Activated T-cell treated with anti-CD3 and anti-CD28 coated beads, Interleukin-2, amount 50 U/mL, for 4 hours (primary cell): ENCODE measurements around the gene TTYH3. TPM values are rescaled to one million over a fixed set of nuclear protein-coding genes. Genes with fewer than 3 reads are reported as not detected.
"Not testable (repeated sequence)": the region's sequence is repeated elsewhere in the genome, so short reads cannot be mapped to it uniquely, and the experiment has no call there.

Experiments used
- ATAC-seq, 2 donors: fragments of 200-7000 bp; cut with Tn5 transposase; one replicate each; pipeline ENCODE4 v1.10.0; 2021
- DNase-seq: peaks from one replicate; pipeline ENCODE4 v3.0.0-alpha.2; 2020
- H3K27me3 Mint-ChIP-seq: one replicate; pipeline ENCODE4 v1.8.0; 2021; ENCODE audit warnings: low read depth, mixed read lengths
- H3K36me3 Mint-ChIP-seq: one replicate; pipeline ENCODE4 v1.8.0; 2022; ENCODE audit warnings: mixed read lengths; ENCODE audit not compliant: insufficient read depth
- H3K4me1 Mint-ChIP-seq: one replicate; pipeline ENCODE4 v1.8.0; 2021; ENCODE audit warnings: low read depth, mixed read lengths
- H3K4me3 Mint-ChIP-seq: one replicate; pipeline ENCODE4 v1.8.0; 2021; ENCODE audit warnings: mild to moderate bottlenecking, moderate library complexity, mixed read lengths
- H3K9me3 Mint-ChIP-seq: one replicate; pipeline ENCODE4 v1.8.0; 2021; ENCODE audit warnings: mixed read lengths
- total RNA-seq, 3 donors: library from RNA; stranded (reverse); gene quantifications; one replicate each; pipeline ENCODE4 v1.2.1, GENCODE V29; 2021

TTYH3 gene, protein sequence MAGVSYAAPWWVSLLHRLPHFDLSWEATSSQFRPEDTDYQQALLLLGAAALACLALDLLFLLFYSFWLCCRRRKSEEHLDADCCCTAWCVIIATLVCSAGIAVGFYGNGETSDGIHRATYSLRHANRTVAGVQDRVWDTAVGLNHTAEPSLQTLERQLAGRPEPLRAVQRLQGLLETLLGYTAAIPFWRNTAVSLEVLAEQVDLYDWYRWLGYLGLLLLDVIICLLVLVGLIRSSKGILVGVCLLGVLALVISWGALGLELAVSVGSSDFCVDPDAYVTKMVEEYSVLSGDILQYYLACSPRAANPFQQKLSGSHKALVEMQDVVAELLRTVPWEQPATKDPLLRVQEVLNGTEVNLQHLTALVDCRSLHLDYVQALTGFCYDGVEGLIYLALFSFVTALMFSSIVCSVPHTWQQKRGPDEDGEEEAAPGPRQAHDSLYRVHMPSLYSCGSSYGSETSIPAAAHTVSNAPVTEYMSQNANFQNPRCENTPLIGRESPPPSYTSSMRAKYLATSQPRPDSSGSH
- total RNA-seq, result 10 to 100 TPM; 13.4 to 17.3 (median 15.2) TPM

DNA sequence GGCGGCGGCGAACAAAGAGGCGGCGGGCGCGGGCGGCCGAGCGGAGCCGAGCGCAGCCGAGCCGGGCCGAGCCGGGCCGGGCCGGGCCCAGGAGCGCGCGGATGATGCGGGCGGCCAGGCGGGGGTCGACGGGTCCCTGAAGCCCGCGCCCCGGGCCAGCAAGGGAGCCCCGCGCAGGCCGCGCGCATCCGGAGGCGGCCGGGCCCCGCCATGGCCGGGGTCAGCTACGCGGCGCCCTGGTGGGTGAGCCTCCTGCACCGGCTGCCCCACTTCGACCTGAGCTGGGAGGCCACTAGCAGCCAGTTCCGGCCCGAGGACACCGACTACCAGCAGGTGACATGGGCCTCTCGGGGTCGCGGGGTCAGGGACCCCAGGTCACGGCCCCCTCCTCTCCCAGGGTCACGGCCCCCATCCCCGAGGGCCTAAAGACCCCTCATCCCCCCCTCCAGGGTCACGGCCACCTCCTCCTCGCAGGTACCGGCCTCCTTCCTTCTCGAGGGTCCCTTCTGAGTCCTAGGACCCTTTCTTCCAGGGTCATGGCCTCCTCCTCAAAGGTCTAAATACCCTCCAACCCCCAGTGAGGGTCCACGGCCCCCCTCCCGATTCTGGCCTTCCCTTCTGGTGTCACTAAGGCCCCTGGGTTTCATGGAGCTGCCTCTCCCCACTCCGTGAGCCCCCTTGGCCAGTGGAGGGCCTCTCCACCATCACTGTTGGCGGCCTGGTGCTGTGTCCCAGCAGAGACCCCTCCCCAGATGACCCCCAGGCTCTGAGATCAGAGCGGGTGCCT is at the start of gene TTYH3:
TSS of gene TTYH3 (plus strand) at position 41 of the 787 bp plus-strand sequence. CDS start at position 211, 170 bp downstream.
- Mint-ChIP-seq H3K9me3 (no peaks in the 10 kb centered on the region), H3K36me3 (no peaks in the 10 kb centered on the region), H3K4me3 (peak within 1 kb of the TSS; percentile 91), H3K27me3 (no peaks in the 10 kb centered on the region), H3K4me1 (peaks cover 23% of the 10 kb centered on the region)
- DNase-seq, result peak; percentile 18
- ATAC-seq, result peak; percentile 60 to 63

DNA sequence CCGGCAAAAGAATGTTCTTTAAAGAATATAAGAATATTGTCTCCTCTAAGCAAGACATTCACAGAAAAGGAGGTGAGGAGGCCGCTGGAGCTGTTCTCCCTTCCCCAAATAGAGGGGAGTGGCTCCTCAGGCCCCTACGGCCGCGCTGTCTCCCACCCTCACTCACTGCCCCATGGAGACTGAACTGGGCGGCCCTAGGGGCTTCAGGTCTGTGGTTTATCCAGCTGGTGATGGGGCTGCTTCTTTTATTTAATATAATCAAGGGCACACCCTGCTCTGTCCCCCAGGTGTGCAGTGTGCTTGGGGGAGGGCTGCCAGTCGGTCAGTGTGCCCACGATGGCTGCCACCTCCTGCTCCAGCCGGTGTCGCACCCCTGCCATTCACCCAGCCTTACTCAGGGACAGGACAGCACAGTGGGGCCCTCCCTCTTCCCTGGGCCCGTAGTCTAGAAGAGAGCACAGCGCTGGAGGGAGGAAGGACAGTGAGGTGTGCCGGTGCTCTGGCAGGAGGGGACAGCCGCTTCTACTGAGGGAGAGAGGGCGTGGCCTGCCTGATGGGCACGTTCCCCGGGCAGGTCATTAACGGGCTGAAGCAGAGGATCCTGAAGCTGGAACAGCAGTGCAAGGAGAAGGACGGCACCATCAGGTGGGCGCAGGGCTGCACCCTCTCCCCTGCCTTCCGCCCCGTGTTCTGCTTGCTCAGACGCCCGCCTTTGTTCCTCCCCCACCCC is 49.6 kb upstream of the TTYH3 start:
- no peak for ATAC-seq
- peaks cover 9% of the 10 kb centered on the region for H3K36me3 Mint-ChIP-seq
- H3K9me3 Mint-ChIP-seq, result no peaks in the 10 kb centered on the region
- DNase-seq, result no peak
- no peak overlapping the region for H3K4me3 Mint-ChIP-seq
- no peaks in the 10 kb centered on the region for H3K27me3 Mint-ChIP-seq
- no peaks in the 10 kb centered on the region for H3K4me1 Mint-ChIP-seq

DNA sequence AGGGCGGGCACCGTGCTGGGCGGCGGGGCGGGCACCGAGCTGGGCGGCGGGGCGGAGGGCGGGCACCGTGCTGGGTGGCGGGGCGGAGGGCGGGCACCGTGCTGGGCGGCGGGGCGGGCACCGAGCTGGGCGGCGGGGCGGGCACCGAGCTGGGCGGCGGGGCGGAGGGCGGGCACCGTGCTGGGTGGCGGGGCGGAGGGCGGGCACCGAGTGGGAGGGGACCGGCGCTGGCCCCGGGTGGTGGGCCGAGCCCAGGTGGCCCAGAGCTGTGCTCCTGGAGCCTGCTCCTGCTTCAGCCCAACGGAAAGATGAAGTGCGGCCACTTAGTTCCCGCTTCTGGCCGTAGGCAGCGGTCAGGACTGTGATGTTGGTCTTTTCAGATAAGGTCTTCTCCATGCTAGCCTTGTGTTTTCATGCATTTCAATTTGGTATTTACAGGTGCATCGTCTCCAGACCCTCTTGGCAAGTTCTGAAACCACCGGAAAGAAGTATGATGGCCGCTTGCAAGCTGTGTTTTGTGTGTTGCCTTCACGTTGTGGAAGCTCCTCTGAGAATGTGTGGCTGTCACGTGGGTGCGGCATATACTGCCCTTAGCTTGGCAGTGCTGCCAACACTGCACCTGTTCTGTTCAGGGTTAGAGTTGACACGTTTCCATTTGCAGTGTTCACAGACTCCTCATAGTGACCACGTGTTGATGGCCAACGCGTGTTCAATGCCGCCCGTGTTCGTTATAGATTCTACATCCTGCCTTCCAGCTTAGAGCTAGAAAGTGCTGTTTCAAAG is 47.8 kb upstream of the TTYH3 start:
- Mint-ChIP-seq H3K9me3 (no peaks in the 10 kb centered on the region), H3K27me3 (no peaks in the 10 kb centered on the region), H3K4me3 (no peak overlapping the region), H3K36me3 (peaks cover 9% of the 10 kb centered on the region), H3K4me1 (no peaks in the 10 kb centered on the region)
- ATAC-seq, result no peak
- no peak for DNase-seq

DNA sequence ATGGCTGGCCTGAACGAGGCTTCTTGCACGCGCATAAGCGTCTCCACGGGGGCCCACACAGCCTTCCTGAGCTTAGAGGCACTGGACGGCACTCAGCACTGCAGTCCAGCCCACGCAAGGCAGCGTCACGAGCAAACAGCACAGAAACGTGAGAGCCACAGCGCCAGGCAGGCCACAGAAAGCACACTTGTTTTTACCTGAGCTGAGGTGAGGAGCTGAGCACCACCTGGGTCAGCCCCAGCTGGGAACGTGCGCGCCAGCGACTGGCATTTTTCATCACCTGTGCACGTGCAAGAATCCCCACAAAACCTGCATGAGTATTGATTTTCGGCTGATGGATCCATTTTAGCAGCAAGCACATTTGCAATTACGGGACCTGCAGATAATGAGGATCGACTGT is 46.3 kb upstream of the TTYH3 start:
- Mint-ChIP-seq H3K9me3 (no peaks in the 10 kb centered on the region), H3K36me3 (peaks cover 9% of the 10 kb centered on the region), H3K4me1 (no peaks in the 10 kb centered on the region), H3K4me3 (no peak overlapping the region), H3K27me3 (no peaks in the 10 kb centered on the region)
- no peak for DNase-seq
- ATAC-seq, result no peak

DNA sequence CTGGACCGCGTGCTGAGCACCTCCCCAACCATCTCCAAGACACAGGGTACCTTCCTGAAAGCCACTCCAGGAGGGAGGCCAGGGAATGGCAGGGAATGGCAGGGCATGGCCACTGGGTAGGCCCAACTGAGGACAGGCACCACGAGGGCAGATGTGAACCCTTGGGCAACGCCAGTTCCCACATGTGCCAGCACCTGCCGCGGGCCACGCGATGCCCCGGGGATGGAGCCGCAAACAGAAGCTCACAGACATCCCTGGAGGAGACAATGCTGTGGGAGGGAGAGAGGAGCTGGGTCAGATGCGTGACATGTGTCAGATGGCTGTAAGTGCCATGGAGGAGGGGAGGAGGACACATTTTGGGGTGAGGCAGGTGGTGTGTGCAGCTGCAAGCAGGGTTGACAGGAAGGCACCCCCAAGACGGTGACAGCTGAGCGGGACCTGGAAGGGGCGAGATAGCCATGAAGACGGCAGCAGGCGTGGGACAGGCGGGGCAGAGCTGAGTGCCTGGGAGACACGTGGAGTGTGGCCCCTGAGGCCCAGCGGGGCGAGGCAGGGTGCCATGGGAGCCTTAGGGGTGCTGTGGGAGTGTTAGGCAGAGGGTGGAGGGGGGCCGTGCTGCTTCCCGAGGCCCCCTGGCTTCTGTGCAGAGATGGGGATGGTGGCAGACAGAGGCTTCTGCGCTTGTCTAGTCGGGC is 45.3 kb upstream of the TTYH3 start:
- no peaks in the 10 kb centered on the region for H3K27me3 Mint-ChIP-seq
- peaks cover 9% of the 10 kb centered on the region for H3K36me3 Mint-ChIP-seq
- DNase-seq (no peak), ATAC-seq (no peak)
- no peaks in the 10 kb centered on the region for H3K4me1 Mint-ChIP-seq
- H3K9me3 Mint-ChIP-seq, result no peaks in the 10 kb centered on the region
- no peak overlapping the region for H3K4me3 Mint-ChIP-seq

DNA sequence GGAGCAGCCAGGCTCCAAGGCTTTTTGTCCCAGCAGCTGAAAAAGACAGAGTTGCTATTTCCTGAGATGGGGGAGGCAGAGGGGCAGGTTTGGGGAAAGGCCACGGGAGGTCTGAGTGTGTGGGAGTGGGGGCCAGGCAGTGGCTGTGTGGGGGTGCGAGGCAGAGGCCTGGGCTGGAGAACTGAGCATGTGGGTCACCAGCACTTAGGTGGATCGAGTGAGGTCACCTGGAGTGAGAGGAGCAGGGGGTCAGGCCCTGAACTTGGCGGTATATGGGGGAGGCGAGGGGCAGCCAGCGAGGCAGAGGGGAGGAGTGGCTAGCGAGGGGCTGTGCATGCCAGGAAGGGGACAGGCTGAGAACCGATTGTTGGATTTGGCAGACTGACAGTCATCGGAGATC is 44.7 kb upstream of the TTYH3 start:
- H3K4me3 Mint-ChIP-seq, result no peak overlapping the region
- no peak for DNase-seq
- H3K27me3 Mint-ChIP-seq, result no peaks in the 10 kb centered on the region
- peaks cover 11% of the 10 kb centered on the region for H3K36me3 Mint-ChIP-seq
- no peaks in the 10 kb centered on the region for H3K4me1 Mint-ChIP-seq
- H3K9me3 Mint-ChIP-seq, result no peaks in the 10 kb centered on the region
- ATAC-seq, result no peak

DNA sequence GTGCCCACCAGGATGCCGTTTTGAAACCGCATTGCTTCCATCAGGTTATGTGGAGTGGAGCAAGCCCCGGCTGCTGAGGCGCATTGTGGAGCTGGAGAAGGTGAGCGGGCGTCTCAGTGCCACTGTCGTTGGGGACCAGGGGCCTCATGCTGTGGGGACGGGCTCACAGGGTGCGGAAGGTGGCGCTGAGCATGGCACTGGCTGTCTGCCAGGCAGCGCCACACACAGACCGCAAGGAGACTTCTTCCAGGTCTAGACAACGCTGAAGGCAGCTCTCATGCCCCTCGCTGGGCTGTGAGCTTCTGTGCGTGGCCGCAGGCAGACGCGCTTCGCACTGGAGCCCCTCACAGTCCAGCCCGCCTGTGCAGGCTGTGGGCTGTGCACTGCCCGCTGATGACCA is 44.0 kb upstream of the TTYH3 start:
- DNase-seq (no peak), ATAC-seq (no peak)
- Mint-ChIP-seq H3K27me3 (no peaks in the 10 kb centered on the region), H3K4me1 (no peaks in the 10 kb centered on the region), H3K4me3 (no peak overlapping the region), H3K9me3 (no peaks in the 10 kb centered on the region), H3K36me3 (peaks cover 13% of the 10 kb centered on the region)

DNA sequence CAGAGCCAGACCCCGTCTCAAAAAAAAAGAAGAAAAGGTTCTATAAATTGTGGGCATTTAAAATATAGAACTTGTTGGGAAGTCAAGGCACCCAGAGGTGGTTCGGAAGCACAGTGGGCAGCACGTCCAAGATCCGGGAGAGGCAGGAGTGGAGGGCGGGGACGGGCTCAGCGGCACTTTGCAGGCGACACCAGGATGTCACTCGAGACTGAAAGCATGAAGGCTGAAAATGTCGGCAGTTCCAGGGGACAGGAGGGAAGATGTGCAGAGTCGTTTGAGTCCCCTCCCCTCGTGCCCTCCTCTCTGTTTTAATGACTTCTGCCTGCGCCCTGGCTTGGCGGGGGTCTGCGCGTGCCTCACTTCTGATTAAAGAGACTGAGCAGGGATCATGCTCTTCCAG is 42.4 kb upstream of the TTYH3 start:
- Mint-ChIP-seq H3K36me3 (peaks cover 15% of the 10 kb centered on the region), H3K9me3 (no peaks in the 10 kb centered on the region), H3K27me3 (no peaks in the 10 kb centered on the region), H3K4me1 (no peaks in the 10 kb centered on the region), H3K4me3 (no peak overlapping the region)
- ATAC-seq (no peak), DNase-seq (no peak)

DNA sequence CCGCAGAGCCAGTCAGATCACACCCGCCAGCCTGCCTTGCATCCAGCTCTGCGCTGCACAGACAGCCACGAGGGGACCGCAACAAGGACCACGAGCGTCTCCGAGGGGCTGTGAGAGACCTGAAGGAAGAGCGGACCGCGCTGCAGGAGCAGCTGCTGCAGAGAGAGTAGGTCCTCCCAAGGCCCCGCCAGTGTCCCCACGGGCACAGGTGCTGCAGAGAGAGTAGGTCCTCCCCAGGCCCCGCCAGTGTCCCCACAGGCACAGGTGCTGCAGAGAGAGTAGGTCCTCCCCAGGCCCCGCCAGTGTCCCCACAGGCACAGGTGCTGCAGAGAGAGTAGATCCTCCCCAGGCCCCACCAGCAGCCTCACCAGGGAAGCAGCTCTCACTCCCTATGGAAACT is 41.8 kb upstream of the TTYH3 start:
- DNase-seq, H3K27me3 Mint-ChIP-seq, H3K4me1 Mint-ChIP-seq, H3K9me3 Mint-ChIP-seq, ATAC-seq, H3K4me3 Mint-ChIP-seq: not testable (repeated sequence)
- H3K36me3 Mint-ChIP-seq, result peaks cover 11% of the 10 kb centered on the region

DNA sequence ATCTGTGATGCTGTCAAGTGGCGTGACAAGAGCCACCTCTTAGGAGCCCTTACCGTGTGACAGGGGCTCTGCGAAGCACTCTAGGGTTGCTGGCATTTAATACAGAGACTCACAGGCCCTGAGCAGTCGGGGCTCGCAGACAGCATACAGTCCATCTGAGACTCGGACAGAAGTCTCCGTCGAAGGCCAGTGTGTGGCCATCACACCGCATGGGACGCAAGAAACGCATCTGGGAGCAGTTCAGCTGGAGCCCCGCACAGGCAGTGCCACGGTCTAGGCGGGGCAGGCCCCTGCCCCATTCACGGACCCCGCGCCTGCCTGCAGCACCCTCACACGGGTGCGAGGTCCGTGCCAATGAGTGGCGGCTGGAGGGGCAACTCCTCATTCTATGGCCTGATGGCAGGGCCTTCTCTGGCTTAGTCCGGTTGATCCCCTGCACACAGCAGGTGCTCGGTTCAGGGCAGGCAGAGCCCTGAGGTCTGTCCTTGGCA is 39.4 kb upstream of the TTYH3 start:
- no peak for DNase-seq
- H3K36me3 Mint-ChIP-seq, result peaks cover 11% of the 10 kb centered on the region
- no peaks in the 10 kb centered on the region for H3K27me3 Mint-ChIP-seq
- H3K4me1 Mint-ChIP-seq, result no peaks in the 10 kb centered on the region
- H3K4me3 Mint-ChIP-seq, result no peak overlapping the region
- H3K9me3 Mint-ChIP-seq, result no peaks in the 10 kb centered on the region
- ATAC-seq, result no peak

DNA sequence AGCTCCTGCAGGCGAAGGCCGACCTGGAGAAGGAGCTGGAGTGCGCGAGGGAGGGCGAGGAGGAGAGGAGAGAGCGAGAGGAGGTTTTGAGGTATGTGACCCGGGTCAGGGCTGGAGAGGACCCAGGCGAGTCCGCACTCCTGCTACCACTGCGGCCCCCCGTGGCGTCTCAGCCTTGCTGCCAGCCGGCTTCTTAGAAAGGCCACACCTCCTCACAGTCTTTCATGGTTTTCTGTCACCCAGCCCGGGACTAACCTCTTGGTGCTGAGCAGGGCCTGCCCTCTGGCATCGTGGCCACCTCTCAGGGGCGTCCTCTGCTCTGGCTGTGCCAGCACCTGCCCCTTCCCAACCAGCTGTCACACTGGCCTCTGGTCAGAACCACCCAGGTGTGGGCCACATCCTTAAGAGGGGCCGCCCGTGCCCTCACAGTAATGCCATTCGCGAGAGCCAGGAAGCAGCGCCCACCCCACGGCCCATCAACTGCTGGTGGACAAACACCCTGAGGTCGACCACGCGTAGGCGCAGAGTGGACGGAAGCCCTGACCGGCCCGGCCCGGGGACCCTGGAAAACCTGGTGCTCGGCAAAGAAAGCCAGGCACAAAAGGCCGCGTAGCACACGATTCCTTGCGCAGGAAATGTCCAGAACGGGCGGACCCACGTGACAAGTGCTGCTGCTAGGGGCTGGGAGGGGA is 38.6 kb upstream of the TTYH3 start:
- no peaks in the 10 kb centered on the region for H3K27me3 Mint-ChIP-seq
- H3K36me3 Mint-ChIP-seq, result peaks cover 14% of the 10 kb centered on the region
- DNase-seq (no peak), ATAC-seq (no peak)
- H3K4me1 Mint-ChIP-seq, result no peaks in the 10 kb centered on the region
- no peak overlapping the region for H3K4me3 Mint-ChIP-seq
- H3K9me3 Mint-ChIP-seq, result no peaks in the 10 kb centered on the region

DNA sequence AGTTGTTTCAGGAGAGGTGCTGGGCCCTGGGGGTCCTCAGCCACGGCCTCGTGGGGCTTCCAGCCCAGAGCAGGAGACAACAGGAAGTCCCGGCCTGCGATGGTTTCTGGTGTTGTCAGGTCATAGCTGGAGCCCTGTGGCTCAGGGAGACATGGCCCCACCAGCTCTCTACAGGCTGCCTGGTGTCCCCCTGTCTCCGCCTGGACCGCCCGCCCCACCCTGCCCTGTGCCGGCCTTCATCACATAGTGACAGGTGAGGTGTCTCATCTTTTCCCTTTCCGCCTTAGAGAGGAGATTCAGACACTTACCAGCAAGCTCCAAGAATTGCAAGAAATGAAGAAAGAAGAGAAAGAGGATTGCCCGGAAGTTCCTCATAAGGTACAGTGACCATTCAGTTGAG is 37.2 kb upstream of the TTYH3 start:
- Mint-ChIP-seq H3K9me3 (no peaks in the 10 kb centered on the region), H3K36me3 (peaks cover 16% of the 10 kb centered on the region), H3K4me1 (no peaks in the 10 kb centered on the region), H3K4me3 (no peak overlapping the region), H3K27me3 (no peaks in the 10 kb centered on the region)
- ATAC-seq (no peak), DNase-seq (no peak)
